GM23338 (cell line): ENCODE data around the gene TPX2. TPM values are rescaled to one million over a fixed set of nuclear protein-coding genes. Genes with fewer than 3 reads are reported as not detected.

Source experiments
- EZH2 ChIP-seq: fragments of 200-600 bp; sonication (generic); IDR thresholded peaks from one replicate; pipeline ENCODE4 v1.8.0; 2017; ENCODE audit warnings: antibody characterized with exemption, mild to moderate bottlenecking, low read depth; ENCODE audit not compliant: unreplicated experiment
- EZH2phosphoT487 ChIP-seq: fragments of 200-600 bp; sonication (generic); IDR thresholded peaks from one replicate; pipeline ENCODE4 v1.8.1; 2018; ENCODE audit warnings: antibody characterized with exemption; ENCODE audit not compliant: unreplicated experiment
- JUNB ChIP-seq: IDR thresholded peaks from one replicate; pipeline ENCODE4 v1.6.1; 2016; ENCODE audit warnings: antibody characterized with exemption; ENCODE audit not compliant: unreplicated experiment
- NANOG ChIP-seq: IDR thresholded peaks from 2 replicates; pipeline ENCODE4 v1.6.1; 2016; ENCODE audit warnings: antibody characterized with exemption, borderline replicate concordance
- STAT1 ChIP-seq: IDR thresholded peaks from one replicate; pipeline ENCODE4 v1.6.1; 2016; ENCODE audit warnings: antibody characterized with exemption; ENCODE audit not compliant: unreplicated experiment
- ZNF114 ChIP-seq: fragments of 250-450 bp; sonication (Bioruptor Pico); IDR thresholded peaks from 2 replicates; pipeline ENCODE4 v1.5.0; 2020; ENCODE audit warnings: mild to moderate bottlenecking, moderate library complexity
- ZNF331 ChIP-seq: fragments of 250-450 bp; sonication (Bioruptor Pico); IDR thresholded peaks from 2 replicates; pipeline ENCODE4 v1.5.0; 2020; ENCODE audit warnings: low read depth, mild to moderate bottlenecking, moderate library complexity
- polyA plus RNA-seq: library from polyadenylated mRNA; unstranded; fragments of >200 nt; fragmentation: Nextera tagmentation; extraction: Ambion mirVana; gene quantifications from 2 replicates; pipeline ENCODE4 v1.2.1, GENCODE V29; 2016
- total RNA-seq: library from RNA; depleted of rRNA; stranded (reverse); fragments of >200 nt; shearing (Covaris generic); gene quantifications from 2 replicates; pipeline ENCODE4 v1.2.3, GENCODE V29; 2014
- TF ChIP-seq, protein P1 (sequence below): fragments of 250-450 bp; sonication (Bioruptor Pico); IDR thresholded peaks from 2 replicates; pipeline ENCODE4 v1.5.0; 2020; ENCODE audit warnings: mild to moderate bottlenecking, moderate library complexity
- TF ChIP-seq, protein P2 (sequence below), 2 experiments: fragments of 200-600 bp in 1 of 2; sonication (generic) in 1 of 2; conservative IDR thresholded peaks; 2 replicates each; pipeline versions ENCODE4 v1.5.1 to v1.6.1; 2016 to 2017; ENCODE audit warnings: antibody characterized with exemption in 2 of 2, low read depth in 2 of 2, mild to moderate bottlenecking in 2 of 2, moderate library complexity in 1 of 2

TPX2 gene
- total and polyA plus RNA-seq, 2 experiments from 2014 or later, result 101 to 159 TPM

DNA sequence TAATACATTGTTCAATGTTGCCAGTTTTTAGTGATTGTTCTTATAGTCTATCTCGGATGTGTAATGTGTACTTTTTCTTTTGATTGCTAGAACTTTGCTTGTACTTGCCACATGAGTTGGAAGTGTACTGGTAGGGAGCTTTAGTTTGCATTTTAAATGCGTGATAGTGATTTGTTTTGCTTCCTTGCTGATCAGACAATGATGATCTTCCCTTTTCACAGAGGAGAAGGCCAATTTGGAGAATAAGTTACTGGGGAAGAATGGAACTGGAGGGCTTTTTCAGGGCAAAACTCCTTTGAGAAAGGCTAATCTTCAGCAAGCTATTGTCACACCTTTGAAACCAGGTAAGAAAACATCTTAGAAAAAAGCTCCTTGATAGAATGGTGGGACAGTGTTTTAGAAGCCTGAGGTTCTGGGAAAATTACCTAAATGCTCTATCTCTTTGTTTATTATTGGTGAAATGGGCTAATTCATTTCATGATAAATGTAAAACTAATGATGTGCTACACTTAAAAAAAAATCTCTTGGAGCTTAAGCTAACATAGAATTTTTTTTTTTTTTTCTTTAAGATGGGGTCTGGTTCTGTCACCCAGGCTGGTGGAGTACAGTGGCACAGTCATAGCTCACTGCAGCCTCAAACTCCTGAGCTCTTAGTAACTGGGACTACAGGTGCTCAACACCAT is 20.9 kb downstream of the TPX2 start (continued):
- TF ChIP-seq, protein P1, sequence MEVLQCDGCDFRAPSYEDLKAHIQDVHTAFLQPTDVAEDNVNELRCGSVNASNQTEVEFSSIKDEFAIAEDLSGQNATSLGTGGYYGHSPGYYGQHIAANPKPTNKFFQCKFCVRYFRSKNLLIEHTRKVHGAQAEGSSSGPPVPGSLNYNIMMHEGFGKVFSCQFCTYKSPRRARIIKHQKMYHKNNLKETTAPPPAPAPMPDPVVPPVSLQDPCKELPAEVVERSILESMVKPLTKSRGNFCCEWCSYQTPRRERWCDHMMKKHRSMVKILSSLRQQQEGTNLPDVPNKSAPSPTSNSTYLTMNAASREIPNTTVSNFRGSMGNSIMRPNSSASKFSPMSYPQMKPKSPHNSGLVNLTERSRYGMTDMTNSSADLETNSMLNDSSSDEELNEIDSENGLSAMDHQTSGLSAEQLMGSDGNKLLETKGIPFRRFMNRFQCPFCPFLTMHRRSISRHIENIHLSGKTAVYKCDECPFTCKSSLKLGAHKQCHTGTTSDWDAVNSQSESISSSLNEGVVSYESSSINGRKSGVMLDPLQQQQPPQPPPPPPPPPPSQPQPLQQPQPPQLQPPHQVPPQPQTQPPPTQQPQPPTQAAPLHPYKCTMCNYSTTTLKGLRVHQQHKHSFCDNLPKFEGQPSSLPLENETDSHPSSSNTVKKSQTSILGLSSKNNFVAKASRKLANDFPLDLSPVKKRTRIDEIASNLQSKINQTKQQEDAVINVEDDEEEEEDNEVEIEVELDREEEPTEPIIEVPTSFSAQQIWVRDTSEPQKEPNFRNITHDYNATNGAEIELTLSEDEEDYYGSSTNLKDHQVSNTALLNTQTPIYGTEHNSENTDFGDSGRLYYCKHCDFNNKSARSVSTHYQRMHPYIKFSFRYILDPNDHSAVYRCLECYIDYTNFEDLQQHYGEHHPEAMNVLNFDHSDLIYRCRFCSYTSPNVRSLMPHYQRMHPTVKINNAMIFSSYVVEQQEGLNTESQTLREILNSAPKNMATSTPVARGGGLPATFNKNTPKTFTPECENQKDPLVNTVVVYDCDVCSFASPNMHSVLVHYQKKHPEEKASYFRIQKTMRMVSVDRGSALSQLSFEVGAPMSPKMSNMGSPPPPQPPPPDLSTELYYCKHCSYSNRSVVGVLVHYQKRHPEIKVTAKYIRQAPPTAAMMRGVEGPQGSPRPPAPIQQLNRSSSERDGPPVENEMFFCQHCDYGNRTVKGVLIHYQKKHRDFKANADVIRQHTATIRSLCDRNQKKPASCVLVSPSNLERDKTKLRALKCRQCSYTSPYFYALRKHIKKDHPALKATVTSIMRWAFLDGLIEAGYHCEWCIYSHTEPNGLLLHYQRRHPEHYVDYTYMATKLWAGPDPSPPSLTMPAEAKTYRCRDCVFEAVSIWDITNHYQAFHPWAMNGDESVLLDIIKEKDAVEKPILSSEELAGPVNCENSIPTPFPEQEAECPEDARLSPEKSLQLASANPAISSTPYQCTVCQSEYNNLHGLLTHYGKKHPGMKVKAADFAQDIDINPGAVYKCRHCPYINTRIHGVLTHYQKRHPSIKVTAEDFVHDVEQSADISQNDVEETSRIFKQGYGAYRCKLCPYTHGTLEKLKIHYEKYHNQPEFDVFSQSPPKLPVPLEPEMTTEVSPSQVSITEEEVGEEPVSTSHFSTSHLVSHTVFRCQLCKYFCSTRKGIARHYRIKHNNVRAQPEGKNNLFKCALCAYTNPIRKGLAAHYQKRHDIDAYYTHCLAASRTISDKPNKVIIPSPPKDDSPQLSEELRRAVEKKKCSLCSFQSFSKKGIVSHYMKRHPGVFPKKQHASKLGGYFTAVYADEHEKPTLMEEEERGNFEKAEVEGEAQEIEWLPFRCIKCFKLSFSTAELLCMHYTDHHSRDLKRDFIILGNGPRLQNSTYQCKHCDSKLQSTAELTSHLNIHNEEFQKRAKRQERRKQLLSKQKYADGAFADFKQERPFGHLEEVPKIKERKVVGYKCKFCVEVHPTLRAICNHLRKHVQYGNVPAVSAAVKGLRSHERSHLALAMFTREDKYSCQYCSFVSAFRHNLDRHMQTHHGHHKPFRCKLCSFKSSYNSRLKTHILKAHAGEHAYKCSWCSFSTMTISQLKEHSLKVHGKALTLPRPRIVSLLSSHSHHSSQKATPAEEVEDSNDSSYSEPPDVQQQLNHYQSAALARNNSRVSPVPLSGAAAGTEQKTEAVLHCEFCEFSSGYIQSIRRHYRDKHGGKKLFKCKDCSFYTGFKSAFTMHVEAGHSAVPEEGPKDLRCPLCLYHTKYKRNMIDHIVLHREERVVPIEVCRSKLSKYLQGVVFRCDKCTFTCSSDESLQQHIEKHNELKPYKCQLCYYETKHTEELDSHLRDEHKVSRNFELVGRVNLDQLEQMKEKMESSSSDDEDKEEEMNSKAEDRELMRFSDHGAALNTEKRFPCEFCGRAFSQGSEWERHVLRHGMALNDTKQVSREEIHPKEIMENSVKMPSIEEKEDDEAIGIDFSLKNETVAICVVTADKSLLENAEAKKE (CRISPR knock-in tag), result no peak
- TF ChIP-seq ZNF114 (CRISPR knock-in tag) (no peak), STAT1 (no peak), JUNB (no peak), EZH2phosphoT487 (no peak), ZNF331 (CRISPR knock-in tag) (no peak), NANOG (no peak), EZH2 (no peak)
- TF ChIP-seq, protein P2, sequence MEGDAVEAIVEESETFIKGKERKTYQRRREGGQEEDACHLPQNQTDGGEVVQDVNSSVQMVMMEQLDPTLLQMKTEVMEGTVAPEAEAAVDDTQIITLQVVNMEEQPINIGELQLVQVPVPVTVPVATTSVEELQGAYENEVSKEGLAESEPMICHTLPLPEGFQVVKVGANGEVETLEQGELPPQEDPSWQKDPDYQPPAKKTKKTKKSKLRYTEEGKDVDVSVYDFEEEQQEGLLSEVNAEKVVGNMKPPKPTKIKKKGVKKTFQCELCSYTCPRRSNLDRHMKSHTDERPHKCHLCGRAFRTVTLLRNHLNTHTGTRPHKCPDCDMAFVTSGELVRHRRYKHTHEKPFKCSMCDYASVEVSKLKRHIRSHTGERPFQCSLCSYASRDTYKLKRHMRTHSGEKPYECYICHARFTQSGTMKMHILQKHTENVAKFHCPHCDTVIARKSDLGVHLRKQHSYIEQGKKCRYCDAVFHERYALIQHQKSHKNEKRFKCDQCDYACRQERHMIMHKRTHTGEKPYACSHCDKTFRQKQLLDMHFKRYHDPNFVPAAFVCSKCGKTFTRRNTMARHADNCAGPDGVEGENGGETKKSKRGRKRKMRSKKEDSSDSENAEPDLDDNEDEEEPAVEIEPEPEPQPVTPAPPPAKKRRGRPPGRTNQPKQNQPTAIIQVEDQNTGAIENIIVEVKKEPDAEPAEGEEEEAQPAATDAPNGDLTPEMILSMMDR (conservative IDR thresholded peaks at IDR 0.05; ENCODE audit: low read depth in 2 of 2), result no peak
